ENCODE measurements around the gene RABEPK. TPM values are rescaled to one million over a fixed set of nuclear protein-coding genes. Genes with fewer than 3 reads are reported as not detected.

Gene RABEPK
- total RNA-seq, 1 experiment from 2014 or later = 21.8 TPM

DNA sequence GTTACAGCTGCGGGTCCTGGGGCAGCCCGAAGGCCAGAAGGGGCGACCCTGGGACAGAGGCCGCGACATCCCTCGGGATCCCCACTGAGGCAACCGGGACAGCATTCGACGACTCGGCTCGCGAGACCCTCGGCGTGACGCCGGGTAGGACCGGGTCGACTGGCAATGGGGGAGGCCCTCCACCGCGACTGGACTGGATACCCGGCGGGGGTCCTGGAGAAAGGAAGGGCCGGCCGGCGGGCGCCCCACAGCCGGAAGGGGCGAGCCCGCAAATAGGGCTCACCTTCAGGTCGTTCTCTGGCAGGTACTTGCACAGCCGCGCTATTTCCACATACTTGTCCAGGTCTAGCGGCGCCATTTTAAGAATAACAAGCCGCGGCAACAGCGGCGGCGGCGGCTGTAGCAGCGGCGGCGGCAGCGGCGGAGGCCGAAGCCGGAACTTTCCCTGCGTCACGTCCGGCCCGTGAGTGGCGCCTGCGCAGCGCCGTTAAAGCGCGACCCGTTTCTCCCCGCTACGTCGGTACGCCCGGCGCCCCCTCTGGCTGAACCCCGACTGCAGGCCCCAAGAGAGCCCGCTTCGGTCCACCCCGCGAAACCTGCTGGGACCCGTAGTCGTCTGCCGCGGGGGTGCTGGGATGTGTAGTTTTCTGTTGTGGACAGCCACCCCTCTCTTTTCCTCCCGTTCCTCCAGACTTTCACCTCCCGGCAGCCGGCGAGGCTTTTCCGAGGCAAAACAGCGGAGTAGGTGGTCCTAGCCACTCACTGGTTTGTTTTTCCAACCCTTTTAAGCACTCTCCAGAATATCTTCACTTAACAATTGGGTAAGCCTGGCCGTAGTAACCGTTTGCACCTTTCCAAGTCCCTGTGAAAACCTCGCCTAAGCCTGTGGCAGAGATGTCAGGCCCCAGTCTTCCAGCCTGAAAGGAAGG, 10.7 kb upstream of the RABEPK start, which contains the start of gene PPP6C:
TSS of gene PPP6C (minus strand) at position 443 of the 929 bp plus-strand sequence. CDS start at position 358, 85 bp downstream.
- Histone ChIP-seq H4K5ac (ENCODE audit: insufficient read length, low read depth, low read length) (no peak within 1 kb of the TSS), H3K23ac (ENCODE audit: insufficient read length, low read depth, low read length) (no peak within 1 kb of the TSS), H3K23me2 (ENCODE audit: insufficient read length, low read depth, low read length, poor library complexity, severe bottlenecking) (peaks cover 8% of the 10 kb centered on the region), H2BK5ac (ENCODE audit: insufficient read length, low read length) (no peak within 1 kb of the TSS), H3K4me1 (ENCODE audit: insufficient read depth, low read length) (no peaks in the 10 kb centered on the region), H2BK15ac (ENCODE audit: low read depth, low read length) (no peak within 1 kb of the TSS), H3K79me2 (ENCODE audit: insufficient read depth, low read length) (peaks cover 16% of the 10 kb centered on the region; the same call in 1 of the 2 replicates), H3K56ac (ENCODE audit: insufficient read length, low read depth, low read length) (no peak within 1 kb of the TSS), H2BK12ac (ENCODE audit: insufficient read length, low read depth, low read length) (no peak within 1 kb of the TSS), H3K4ac (ENCODE audit: low read depth, low read length) (no peak within 1 kb of the TSS), H2AFZ (ENCODE audit: low read length) (no peak within 1 kb of the TSS), H3K9me3 (ENCODE audit: control insufficient read depth, low read depth, low read length) (no peaks in the 10 kb centered on the region), H3K18ac (ENCODE audit: insufficient read length, low read depth, low read length) (peak within 1 kb of the TSS; percentile 87), H3K79me1 (ENCODE audit: insufficient read depth, low read depth, low read length, poor library complexity, severe bottlenecking) (no peaks in the 10 kb centered on the region), H3K9ac (ENCODE audit: extremely low read depth, insufficient read length, low read length) (peak within 1 kb of the TSS; percentile 90), H2AK5ac (ENCODE audit: insufficient read length, low read length) (no peak within 1 kb of the TSS), H4K20me1 (ENCODE audit: control insufficient read depth, insufficient read depth, insufficient read length) (no peaks in the 10 kb centered on the region), H3T11ph (ENCODE audit: low read length) (no peak within 1 kb of the TSS), H4K91ac (ENCODE audit: insufficient read length, low read depth, low read length) (no peak within 1 kb of the TSS), H3K27ac (ENCODE audit: insufficient read length, low read depth, low read length) (peak within 1 kb of the TSS; percentile 18), H2BK20ac (ENCODE audit: low read depth, low read length, poor library complexity, severe bottlenecking) (no peak within 1 kb of the TSS), H4K8ac (replicated peaks; ENCODE audit: insufficient read length, low read depth, low read length) (no peak within 1 kb of the TSS), H3K14ac (ENCODE audit: insufficient read depth, low read length) (peak within 1 kb of the TSS; percentile 85), H3K4me2 (ENCODE audit: insufficient read depth, insufficient read length, low read length) (peak within 1 kb of the TSS; percentile 86), H3K27me3 (ENCODE audit: insufficient read depth, low read length) (no peaks in the 10 kb centered on the region), H2BK120ac (ENCODE audit: low read depth, low read length, poor library complexity, severe bottlenecking) (no peak within 1 kb of the TSS)
- Mint-ChIP-seq H3K36me3 (ENCODE audit: insufficient read depth in 1 of 3, low read depth in 3 of 3) (peaks cover 0 to 2% (median 2%) of the 10 kb centered on the region in 3 experiments; a peak in 3 of 7 replicates), H3K9me3 (no peaks in the 10 kb centered on the region), H3K27ac (peak within 1 kb of the TSS; percentile 93 to 97 (median 96)), H3K27me3 (ENCODE audit: low read depth) (no peaks in the 10 kb centered on the region), H3K4me3 (peak within 1 kb of the TSS; percentile 93 to 97), H3K4me1 (peaks cover 5 to 17% of the 10 kb centered on the region in 2 experiments)
- TF ChIP-seq, protein P1, sequence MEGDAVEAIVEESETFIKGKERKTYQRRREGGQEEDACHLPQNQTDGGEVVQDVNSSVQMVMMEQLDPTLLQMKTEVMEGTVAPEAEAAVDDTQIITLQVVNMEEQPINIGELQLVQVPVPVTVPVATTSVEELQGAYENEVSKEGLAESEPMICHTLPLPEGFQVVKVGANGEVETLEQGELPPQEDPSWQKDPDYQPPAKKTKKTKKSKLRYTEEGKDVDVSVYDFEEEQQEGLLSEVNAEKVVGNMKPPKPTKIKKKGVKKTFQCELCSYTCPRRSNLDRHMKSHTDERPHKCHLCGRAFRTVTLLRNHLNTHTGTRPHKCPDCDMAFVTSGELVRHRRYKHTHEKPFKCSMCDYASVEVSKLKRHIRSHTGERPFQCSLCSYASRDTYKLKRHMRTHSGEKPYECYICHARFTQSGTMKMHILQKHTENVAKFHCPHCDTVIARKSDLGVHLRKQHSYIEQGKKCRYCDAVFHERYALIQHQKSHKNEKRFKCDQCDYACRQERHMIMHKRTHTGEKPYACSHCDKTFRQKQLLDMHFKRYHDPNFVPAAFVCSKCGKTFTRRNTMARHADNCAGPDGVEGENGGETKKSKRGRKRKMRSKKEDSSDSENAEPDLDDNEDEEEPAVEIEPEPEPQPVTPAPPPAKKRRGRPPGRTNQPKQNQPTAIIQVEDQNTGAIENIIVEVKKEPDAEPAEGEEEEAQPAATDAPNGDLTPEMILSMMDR (conservative IDR thresholded peaks at IDR 0.05) = peak; percentile 72
- DNase-seq = peak; percentile 96
- no CpG with 5 or more reads among the region's 82 CpGs for WGBS (ENCODE audit: extremely low coverage, insufficient read length, low lambda C conversion rate)

Measured in H9 (cell line).